Limb (tissue), 2 donors: Measurements from ENCODE around the gene PRKAG1.
A peak's percentile ranks its signal among the peaks of the same experiment; 100 is the strongest.
"Not testable (repeated sequence)": the region's sequence is repeated elsewhere in the genome, so short reads cannot be mapped to it uniquely, and the experiment has no call there.

Source experiments
- DNase-seq, 2 donors: peaks; one replicate each; pipeline ENCODE4 v3.0.0-alpha.2; 2016; ENCODE audit errors: extremely low spot score in 2 of 2

Gene PRKAG1

GRCh38 chr12:49018261-49019119, at the start of gene PRKAG1:
PRKAG1 (minus strand) TSS chr12:49018776; CDS start chr12:49018740, 36 bp downstream.
- DNase-seq = peak; percentile 98

- DNase-seq = no peak
Measured at GRCh38 chr12:49066120-49066519, 47.5 kb upstream of the PRKAG1 start.

GRCh38 chr12:49064767-49065152, 46.2 kb upstream of the PRKAG1 start:
- DNase-seq = no peak

- DNase-seq = not testable (repeated sequence)
Measured at GRCh38 chr12:49061916-49062315, 43.3 kb upstream of the PRKAG1 start.

GRCh38 chr12:49061157-49061650, 42.6 kb upstream of the PRKAG1 start:
- no peak for DNase-seq

GRCh38 chr12:49060237-49061156, 41.9 kb upstream of the PRKAG1 start, which contains the start of gene KMT2D:
KMT2D (minus strand) TSS chr12:49060794; CDS start chr12:49055324, 5,470 bp downstream.
- peak; percentile 95 for DNase-seq

GRCh38 chr12:49059299-49060171, 41.0 kb upstream of the PRKAG1 start:
- DNase-seq = no peak

GRCh38 chr12:49059045-49059298, 40.4 kb upstream of the PRKAG1 start:
- no peak for DNase-seq

- no peak for DNase-seq
Measured at GRCh38 chr12:49058366-49059044, 39.9 kb upstream of the PRKAG1 start.

- no peak for DNase-seq
Measured at GRCh38 chr12:49057888-49058287, 39.3 kb upstream of the PRKAG1 start.

- peak in 1 of 2 donors; percentile 64 for DNase-seq
Measured at GRCh38 chr12:49055978-49056754, 37.6 kb upstream of the PRKAG1 start.

GRCh38 chr12:49055092-49055491, 36.5 kb upstream of the PRKAG1 start:
- no peak for DNase-seq

- DNase-seq = no peak
Measured at GRCh38 chr12:49054524-49054923, 35.9 kb upstream of the PRKAG1 start.

- no peak for DNase-seq
Measured at GRCh38 chr12:49054096-49054495, 35.5 kb upstream of the PRKAG1 start.

GRCh38 chr12:49052451-49053208, 34.1 kb upstream of the PRKAG1 start:
- no peak for DNase-seq

GRCh38 chr12:49051777-49052438, 33.3 kb upstream of the PRKAG1 start:
- no peak for DNase-seq

GRCh38 chr12:49051373-49051764, 32.8 kb upstream of the PRKAG1 start:
- DNase-seq = no peak

- no peak for DNase-seq
Measured at GRCh38 chr12:49050507-49051372, 32.2 kb upstream of the PRKAG1 start.
